Central memory CD8-positive, alpha-beta T cell (primary cell): ENCODE data around the gene GNAI2.
"Not testable (repeated sequence)": the region's sequence is repeated elsewhere in the genome, so short reads cannot be mapped to it uniquely, and the experiment has no call there.

Experiments
- ATAC-seq: fragments of 150-1000 bp; cut with Tn5 transposase; replicated peaks from 2 replicates; pipeline ENCODE4 v1.10.0; 2022; ENCODE audit warnings: mild to moderate bottlenecking, moderate FRiP score, moderate number of reproducible peaks; ENCODE audit not compliant: poor library complexity, severe bottlenecking; ENCODE audit errors: extremely low read depth
- DNase-seq, 2 donors: peaks; one replicate each; pipeline ENCODE4 v3.0.0; 2021; ENCODE audit warnings: low spot score in 2 of 2
- H3K27ac Mint-ChIP-seq: one replicate; pipeline ENCODE4 v1.8.0; 2022; ENCODE audit warnings: low read depth, mild to moderate bottlenecking, moderate library complexity, mixed read lengths
- H3K27me3 Mint-ChIP-seq: one replicate; pipeline ENCODE4 v1.8.0; 2022; ENCODE audit warnings: mixed read lengths
- H3K36me3 Mint-ChIP-seq: one replicate; pipeline ENCODE4 v1.8.0; 2022; ENCODE audit warnings: mild to moderate bottlenecking, moderate library complexity, mixed read lengths; ENCODE audit not compliant: insufficient read depth
- H3K4me1 Mint-ChIP-seq: one replicate; pipeline ENCODE4 v1.8.0; 2022; ENCODE audit warnings: mixed read lengths
- H3K4me3 Mint-ChIP-seq: one replicate; pipeline ENCODE4 v1.8.0; 2022; ENCODE audit warnings: mild to moderate bottlenecking, moderate library complexity, mixed read lengths
- H3K9me3 Mint-ChIP-seq: one replicate; pipeline ENCODE4 v1.8.0; 2022; ENCODE audit warnings: mixed read lengths

GNAI2 gene

GRCh38 chr3:50244813-50245212 is 8.8 kb downstream of the GNAI2 start:
- Mint-ChIP-seq H3K36me3 (peaks cover 35% of the 10 kb centered on the region), H3K4me3 (peak overlapping the region; percentile 79), H3K4me1 (peaks cover 67% of the 10 kb centered on the region)
- ATAC-seq, H3K27ac Mint-ChIP-seq, DNase-seq, H3K27me3 Mint-ChIP-seq, H3K9me3 Mint-ChIP-seq: not testable (repeated sequence)

GRCh38 chr3:50245251-50245745 is 9.3 kb downstream of the GNAI2 start:
- H3K27ac Mint-ChIP-seq, result peak overlapping the region; percentile 91
- H3K4me3 Mint-ChIP-seq, result peak overlapping the region; percentile 79
- no peaks in the 10 kb centered on the region for H3K9me3 Mint-ChIP-seq

GRCh38 chr3:50245831-50246516 is 10.0 kb downstream of the GNAI2 start:
- H3K4me1 Mint-ChIP-seq, result peaks cover 71% of the 10 kb centered on the region
- DNase-seq (peak; percentile 90 to 98), ATAC-seq (peak; percentile 91)
- H3K4me3 Mint-ChIP-seq, result peak overlapping the region; percentile 79
- H3K36me3 Mint-ChIP-seq, result peaks cover 41% of the 10 kb centered on the region
- H3K27me3 Mint-ChIP-seq, result no peaks in the 10 kb centered on the region
- H3K9me3 Mint-ChIP-seq, result no peaks in the 10 kb centered on the region
- H3K27ac Mint-ChIP-seq, result peak overlapping the region; percentile 91

More at GRCh38 chr3:50245251-50245745, 9.3 kb downstream of the GNAI2 start:
- H3K36me3 Mint-ChIP-seq, result peaks cover 35% of the 10 kb centered on the region
- DNase-seq, result no peak
- peaks cover 66% of the 10 kb centered on the region for H3K4me1 Mint-ChIP-seq
- H3K27me3 Mint-ChIP-seq, result no peaks in the 10 kb centered on the region
- no peak for ATAC-seq

- peak; percentile 87 for ATAC-seq
- Mint-ChIP-seq H3K4me3 (peak overlapping the region; percentile 79), H3K27me3 (no peaks in the 10 kb centered on the region), H3K27ac (peak overlapping the region; percentile 91), H3K9me3 (no peaks in the 10 kb centered on the region), H3K36me3 (peaks cover 44% of the 10 kb centered on the region), H3K4me1 (peaks cover 70% of the 10 kb centered on the region)
- peak; percentile 51 to 69 for DNase-seq
These were observed 10.5 kb downstream of the GNAI2 start for GRCh38 chr3:50246517-50246954.

- Mint-ChIP-seq H3K27me3 (no peaks in the 10 kb centered on the region), H3K36me3 (peaks cover 56% of the 10 kb centered on the region), H3K4me3 (peak overlapping the region; percentile 56), H3K9me3 (no peaks in the 10 kb centered on the region), H3K27ac (peak overlapping the region; percentile 78), H3K4me1 (peaks cover 56% of the 10 kb centered on the region)
- ATAC-seq (no peak), DNase-seq (no peak)
These were observed 12.4 kb downstream of the GNAI2 start for GRCh38 chr3:50248387-50248786.

GRCh38 chr3:50249457-50249856 is 13.5 kb downstream of the GNAI2 start:
- ATAC-seq (no peak), DNase-seq (no peak)
- Mint-ChIP-seq H3K27me3 (no peaks in the 10 kb centered on the region), H3K9me3 (no peaks in the 10 kb centered on the region), H3K4me1 (peaks cover 57% of the 10 kb centered on the region), H3K27ac (peak overlapping the region; percentile 78), H3K4me3 (no peak overlapping the region), H3K36me3 (peaks cover 52% of the 10 kb centered on the region)

GRCh38 chr3:50250514-50250913 is 14.5 kb downstream of the GNAI2 start:
- Mint-ChIP-seq H3K4me3 (no peak overlapping the region), H3K36me3 (peaks cover 51% of the 10 kb centered on the region), H3K27ac (no peak overlapping the region), H3K4me1 (peaks cover 48% of the 10 kb centered on the region), H3K27me3 (no peaks in the 10 kb centered on the region), H3K9me3 (no peaks in the 10 kb centered on the region)
- no peak for ATAC-seq
- DNase-seq, result no peak

- no peaks in the 10 kb centered on the region for H3K27me3 Mint-ChIP-seq
- H3K4me3 Mint-ChIP-seq, result peak overlapping the region; percentile 21
- peaks cover 49% of the 10 kb centered on the region for H3K36me3 Mint-ChIP-seq
- peaks cover 41% of the 10 kb centered on the region for H3K4me1 Mint-ChIP-seq
- ATAC-seq, result no peak
- H3K27ac Mint-ChIP-seq, result no peak overlapping the region
- no peaks in the 10 kb centered on the region for H3K9me3 Mint-ChIP-seq
- DNase-seq, result no peak
These were observed 15.2 kb downstream of the GNAI2 start for GRCh38 chr3:50251220-50251619.

GRCh38 chr3:50254577-50255250 is 18.7 kb downstream of the GNAI2 start:
- H3K36me3 Mint-ChIP-seq, result peaks cover 64% of the 10 kb centered on the region
- no peak for DNase-seq
- H3K4me1 Mint-ChIP-seq, result peaks cover 23% of the 10 kb centered on the region
- no peaks in the 10 kb centered on the region for H3K9me3 Mint-ChIP-seq
- peak overlapping the region; percentile 78 for H3K27ac Mint-ChIP-seq
- H3K27me3 Mint-ChIP-seq, result no peaks in the 10 kb centered on the region
- H3K4me3 Mint-ChIP-seq, result no peak overlapping the region
- ATAC-seq, result no peak

- ATAC-seq (no peak), DNase-seq (no peak)
- Mint-ChIP-seq H3K36me3 (peaks cover 66% of the 10 kb centered on the region), H3K4me3 (no peak overlapping the region), H3K9me3 (no peaks in the 10 kb centered on the region), H3K4me1 (peaks cover 23% of the 10 kb centered on the region), H3K27ac (no peak overlapping the region), H3K27me3 (no peaks in the 10 kb centered on the region)
These were observed 19.2 kb downstream of the GNAI2 start for GRCh38 chr3:50255251-50255615.

- no peaks in the 10 kb centered on the region for H3K9me3 Mint-ChIP-seq
- H3K27me3 Mint-ChIP-seq, result no peaks in the 10 kb centered on the region
- no peak overlapping the region for H3K4me3 Mint-ChIP-seq
- H3K36me3 Mint-ChIP-seq, result peaks cover 54% of the 10 kb centered on the region
- peaks cover 13% of the 10 kb centered on the region for H3K4me1 Mint-ChIP-seq
- H3K27ac Mint-ChIP-seq, result no peak overlapping the region
- DNase-seq (no peak), ATAC-seq (no peak)
These were observed 21.2 kb downstream of the GNAI2 start for GRCh38 chr3:50256978-50257890.

- no peaks in the 10 kb centered on the region for H3K27me3 Mint-ChIP-seq
- H3K9me3 Mint-ChIP-seq, result no peaks in the 10 kb centered on the region
- H3K27ac Mint-ChIP-seq, result peak overlapping the region; percentile 32
- DNase-seq (no peak), ATAC-seq (no peak)
- H3K4me1 Mint-ChIP-seq, result peaks cover 13% of the 10 kb centered on the region
- H3K36me3 Mint-ChIP-seq, result peaks cover 46% of the 10 kb centered on the region
- H3K4me3 Mint-ChIP-seq, result no peak overlapping the region
These were observed 22.2 kb downstream of the GNAI2 start for GRCh38 chr3:50258029-50258680.
